T47D (cell line): ENCODE measurements around the gene ERMN.
"Not testable (repeated sequence)": the region's sequence is repeated elsewhere in the genome, so short reads cannot be mapped to it uniquely, and the experiment has no call there.

ENCODE experiments used
- DNase-seq, 2 experiments: peaks; one replicate each; pipeline versions ENCODE4 v3.0.0 to v3.0.0-alpha.2; 2011 to 2012; ENCODE audit warnings: low read depth in 1 of 2, low spot score in 1 of 2
- JUND ChIP-seq: IDR thresholded peaks from 2 replicates; pipeline ENCODE4 v1.6.1; 2012; ENCODE audit warnings: low read depth
- in situ Hi-C: cut with HindIII; loops from 2 replicates; pipeline ENCODE4 v1.10.0; 2016; ENCODE audit warnings: low sequenced_read_pairs, low pct_unique_long_range_greater_than_20kb

The ERMN gene

DNA sequence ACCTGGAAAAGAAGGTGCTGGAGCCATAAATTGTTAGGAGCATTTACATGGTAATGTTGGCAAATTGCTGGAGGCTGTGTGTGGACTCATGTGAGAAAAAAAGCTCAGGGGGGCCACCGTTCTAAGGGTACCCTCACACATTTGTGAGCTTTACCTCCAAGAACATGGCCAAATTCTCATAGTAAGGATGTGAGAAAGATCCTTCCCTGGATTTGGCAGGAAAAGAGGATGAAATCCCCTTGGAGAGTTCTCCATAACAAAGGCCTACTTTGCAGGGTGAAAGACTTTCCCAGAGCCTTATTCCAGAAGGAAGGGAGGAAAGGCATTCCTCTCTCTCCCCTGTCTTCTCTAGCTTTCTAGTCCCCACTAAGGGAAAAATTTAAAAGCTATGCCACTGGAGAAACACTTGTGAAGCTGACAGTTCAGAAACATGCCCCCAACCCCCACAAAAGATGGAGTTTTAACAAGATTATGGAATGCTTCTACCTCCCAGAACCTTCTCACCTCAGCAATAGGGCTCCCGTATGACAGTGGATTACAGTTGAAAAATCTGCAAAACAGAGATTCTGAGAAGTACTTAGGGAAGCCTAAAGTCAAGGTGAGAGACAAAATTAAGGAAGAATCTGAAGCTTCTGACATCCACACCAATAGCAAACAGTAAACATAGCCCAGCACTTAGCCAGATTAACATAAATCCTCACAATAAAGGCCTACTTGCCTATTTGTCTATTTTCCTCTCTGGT is 20.2 kb upstream of the ERMN start:
- in situ Hi-C loops, result no loop called here
- DNase-seq, result no peak
- TF ChIP-seq JUND, result no peak

DNA sequence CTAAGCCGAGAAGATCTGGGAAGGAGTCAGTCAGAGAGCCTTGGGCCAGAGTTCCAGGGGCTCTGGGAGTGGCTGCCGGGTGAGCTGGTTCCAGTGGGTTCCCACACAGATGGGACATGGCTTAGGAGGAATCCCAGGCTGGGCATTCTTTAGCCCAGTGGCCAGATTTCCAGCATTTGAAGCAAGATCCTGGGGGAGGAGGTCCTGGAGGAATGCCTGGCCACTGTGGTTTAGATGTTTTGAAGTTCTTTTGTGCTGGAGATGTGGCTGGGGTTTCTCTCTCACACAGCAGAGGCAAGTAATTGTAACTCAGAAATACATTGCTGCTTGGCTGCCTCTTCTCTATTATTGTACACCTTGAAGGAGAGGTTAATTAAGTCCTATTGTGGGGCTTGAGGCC is 15.8 kb upstream of the ERMN start:
- DNase-seq, in situ Hi-C loops: not testable (repeated sequence)

DNA sequence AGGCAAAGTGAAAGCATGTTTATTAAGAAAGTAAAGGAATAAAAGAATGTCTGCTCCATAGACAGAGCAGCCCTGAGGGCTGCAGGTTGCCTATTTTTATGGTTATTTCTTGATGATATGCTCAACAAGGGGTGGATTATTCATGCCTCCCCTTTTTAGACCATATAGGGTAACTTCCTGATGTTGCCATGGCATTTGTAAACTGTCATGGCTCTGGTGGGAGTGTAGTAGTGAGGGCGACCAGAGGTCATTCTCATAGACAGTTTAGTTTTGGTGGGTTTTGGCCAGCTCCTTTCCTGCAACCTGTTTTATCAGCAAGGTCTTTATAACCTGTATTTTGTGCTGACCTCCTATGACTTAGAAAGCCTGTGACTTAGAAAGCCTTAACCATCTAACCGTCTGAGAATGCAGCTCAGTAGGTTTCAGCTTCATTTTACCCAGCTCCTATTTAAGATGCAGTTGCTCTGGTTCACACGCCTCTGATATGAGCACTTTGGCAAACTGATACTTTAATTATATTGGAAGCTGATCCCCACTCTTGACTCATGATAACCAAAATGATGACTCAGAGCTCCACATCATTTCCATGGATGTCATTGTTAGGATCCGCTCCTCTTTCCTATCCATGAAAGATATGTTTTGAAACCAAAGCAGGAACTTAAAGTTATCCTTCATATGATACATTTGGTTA is 14.5 kb upstream of the ERMN start:
- in situ Hi-C loops, result no loop called here
- TF ChIP-seq JUND, result no peak
- DNase-seq, result no peak

DNA sequence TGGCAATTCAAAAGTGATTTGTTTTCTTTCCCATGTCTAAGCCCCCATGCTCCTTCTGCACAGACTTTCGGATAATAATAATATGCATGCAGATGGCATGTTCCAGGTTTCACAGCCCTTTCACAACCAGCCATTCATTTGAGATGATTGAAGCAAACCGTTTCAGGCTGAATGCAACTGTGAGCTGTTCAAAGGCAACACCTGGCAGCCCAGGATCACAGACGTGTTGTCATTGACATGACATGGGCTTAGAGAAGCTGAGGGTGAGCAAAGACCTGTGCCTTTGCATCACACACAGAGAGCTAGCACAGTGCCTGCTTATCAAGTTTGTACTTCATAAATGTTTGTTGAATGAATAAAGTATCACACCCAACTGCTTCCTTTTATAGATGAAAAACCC is 12.4 kb upstream of the ERMN start:
- in situ Hi-C loops, result no loop called here
- no peak for DNase-seq
- TF ChIP-seq JUND, result no peak

DNA sequence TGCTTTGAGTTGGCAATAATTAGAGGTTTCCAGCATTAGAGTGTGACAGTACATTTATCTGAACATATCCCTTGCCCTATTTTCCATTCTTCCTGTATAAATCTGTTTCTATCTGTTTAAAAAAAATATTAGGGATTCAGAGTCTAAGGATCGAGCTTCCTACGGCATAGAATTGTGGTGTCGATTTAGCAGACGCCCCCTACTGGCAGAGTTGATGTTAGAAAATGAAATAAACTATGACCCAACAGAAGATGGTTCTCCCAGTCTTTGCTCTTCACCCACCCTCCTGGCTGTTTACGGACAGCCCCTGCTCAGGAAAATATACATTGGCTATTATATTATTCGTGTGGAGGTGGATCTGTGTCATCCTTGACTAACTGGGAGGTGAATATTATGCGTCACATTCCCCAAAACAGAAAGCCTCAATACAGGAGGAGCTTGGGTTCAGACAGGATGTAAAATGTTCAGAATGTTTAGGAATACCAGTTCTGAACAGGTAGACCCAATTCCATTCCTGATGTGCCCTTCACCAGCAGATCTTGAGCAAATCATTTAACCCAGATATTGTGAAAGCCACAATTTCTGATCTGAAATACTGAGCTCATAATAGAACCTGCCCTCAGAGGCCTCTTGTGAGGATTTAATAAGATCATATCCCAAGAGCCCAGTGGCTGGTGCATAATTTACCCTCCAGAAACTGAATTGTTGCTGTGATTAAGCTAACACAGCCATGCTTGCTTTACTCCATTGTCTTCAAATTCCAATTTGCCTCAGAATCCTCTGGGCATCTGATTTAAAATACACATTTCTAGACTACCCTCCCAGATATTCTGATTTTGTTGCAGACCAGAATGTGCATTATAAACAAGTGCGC is 10.8 kb upstream of the ERMN start:
- no peak for TF ChIP-seq JUND
- in situ Hi-C loops, result no loop called here
- peak in 1 of 2 experiments; percentile 56 for DNase-seq

DNA sequence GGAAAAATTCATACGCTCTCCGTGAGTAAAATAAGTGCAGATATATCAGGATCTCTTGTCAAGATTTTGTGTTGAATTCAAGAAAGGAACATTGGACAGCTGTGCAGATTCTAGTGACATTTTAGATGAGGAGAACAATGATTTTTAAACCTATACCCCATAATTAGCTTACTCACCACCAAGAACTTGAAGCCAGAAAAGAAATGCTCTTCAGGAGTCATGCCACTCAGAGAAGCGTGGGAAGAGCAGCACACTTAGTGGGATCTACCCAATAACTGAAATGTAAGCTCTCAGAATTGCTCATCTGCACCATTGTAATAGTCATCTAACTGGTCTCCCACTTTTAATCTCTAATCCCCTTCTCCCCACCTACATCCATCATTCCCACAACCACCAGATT is 9.2 kb upstream of the ERMN start:
- DNase-seq, result no peak
- no peak for TF ChIP-seq JUND
- in situ Hi-C loops, result no loop called here

DNA sequence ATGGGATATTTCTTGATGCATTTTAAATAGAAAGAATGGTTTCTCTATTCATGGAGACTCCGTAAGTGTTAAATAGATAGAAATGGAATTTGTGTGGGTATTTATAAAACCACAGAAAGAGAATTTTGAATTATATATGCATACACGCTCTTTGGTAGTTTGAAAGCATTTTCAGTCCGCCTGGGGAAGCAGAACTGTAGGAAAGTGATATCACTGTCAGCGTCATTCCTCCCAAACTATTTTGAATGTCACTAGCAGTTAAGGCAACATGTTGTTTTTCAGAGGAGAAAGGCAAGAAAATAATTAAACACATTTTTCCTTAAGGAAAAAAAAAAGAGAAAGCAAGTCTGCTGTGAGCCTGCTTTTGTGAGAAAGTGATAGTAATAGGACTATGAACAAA is 8.7 kb upstream of the ERMN start:
- DNase-seq, result no peak
- in situ Hi-C loops, result no loop called here
- no peak for TF ChIP-seq JUND

DNA sequence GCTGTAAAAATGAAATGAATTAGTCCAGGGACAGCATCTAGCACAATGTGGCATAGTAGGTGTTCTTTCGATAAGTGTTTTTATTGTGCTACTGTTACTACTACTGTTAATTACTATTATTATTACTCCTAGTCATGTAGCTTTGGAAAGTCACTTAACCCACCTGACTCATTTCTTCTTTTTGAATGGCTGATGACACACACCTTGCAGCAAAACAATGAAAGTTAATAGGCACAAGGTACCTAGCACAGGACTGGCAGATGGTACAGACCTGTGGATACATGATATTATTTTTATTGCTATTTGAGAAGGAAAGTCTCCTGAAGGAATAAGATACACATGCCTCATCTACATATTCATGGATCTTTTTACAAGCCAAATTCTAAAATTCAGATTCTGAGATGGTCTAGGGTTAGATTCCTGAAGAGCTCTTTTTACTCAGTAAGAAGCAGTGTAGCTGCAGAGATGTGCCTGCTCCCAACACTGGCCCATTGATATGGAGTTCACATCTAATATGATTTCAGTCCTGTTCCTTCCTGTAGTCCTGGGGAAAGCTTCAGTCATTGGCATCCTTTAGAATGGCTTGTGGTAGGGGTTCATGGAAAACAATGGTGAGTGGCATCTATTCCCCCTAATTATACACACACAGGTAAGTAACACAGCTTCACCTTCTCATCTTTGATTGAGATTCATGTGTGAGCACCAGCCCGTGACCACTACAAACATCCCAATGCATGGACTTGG is 7.9 kb upstream of the ERMN start:
- no peak for TF ChIP-seq JUND
- DNase-seq, result no peak
- in situ Hi-C loops, result no loop called here

DNA sequence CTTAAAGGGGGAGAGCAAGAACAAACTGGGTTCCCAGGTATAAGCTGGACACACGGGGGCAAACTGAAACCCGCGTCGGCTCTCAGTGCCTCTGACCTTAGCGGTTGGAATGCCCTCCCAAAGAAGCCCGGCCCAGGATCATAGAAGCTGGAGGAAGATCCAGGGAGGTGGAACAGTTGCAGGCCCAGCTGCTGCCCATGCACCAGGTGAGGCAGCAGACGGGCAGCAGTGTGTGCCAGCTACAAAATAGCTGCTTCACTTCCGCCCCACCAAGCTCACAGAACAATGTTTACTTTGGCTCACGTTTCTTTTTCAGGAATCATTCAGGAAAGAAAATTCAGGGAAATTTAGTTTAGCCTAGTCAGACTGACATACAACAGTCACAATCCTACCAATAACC is 3.9 kb upstream of the ERMN start:
- in situ Hi-C loops, result no loop called here
- no peak for DNase-seq
- TF ChIP-seq JUND, result no peak

DNA sequence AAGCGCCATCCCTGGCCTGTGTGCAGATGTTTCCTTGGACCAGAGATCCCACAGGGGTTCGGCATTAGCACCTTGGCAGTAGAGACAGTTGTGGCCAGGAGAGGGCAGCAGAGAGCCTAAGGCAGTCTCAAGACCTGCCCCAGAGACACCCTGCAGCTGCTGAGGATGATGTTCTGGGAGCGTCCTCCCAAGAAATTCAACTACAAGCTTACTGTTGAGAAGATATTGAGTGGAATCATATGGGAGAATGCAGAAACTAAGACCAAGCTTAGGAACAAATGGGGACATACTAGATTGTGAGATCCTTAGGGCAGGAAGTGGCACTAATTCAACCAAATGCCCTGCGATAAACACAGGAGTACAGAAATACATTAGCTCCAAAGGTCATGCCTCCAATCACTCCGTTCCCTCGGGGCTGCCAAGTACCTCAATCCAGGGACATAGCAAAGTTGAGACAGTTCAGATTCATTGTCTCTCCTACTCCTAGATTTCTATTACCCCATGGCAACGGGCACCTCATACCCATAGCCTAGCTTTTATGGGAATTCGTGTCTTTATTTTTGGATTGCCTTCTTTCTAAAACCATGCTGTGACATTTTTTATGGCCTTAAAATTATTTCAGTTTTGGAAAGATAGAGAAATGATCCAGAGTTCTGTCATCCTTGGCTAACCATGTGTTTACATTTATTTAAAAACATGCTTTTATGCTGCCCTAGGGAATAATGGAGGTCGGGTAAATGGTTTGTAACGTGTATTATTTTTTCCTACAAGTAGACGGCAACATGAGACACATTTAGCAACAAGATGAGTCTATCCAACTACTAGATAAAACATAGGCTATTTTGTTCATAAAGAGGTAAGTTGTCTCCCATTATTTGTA is 2.2 kb upstream of the ERMN start:
- TF ChIP-seq JUND, result no peak
- in situ Hi-C loops, result no loop called here
- peak; percentile 42 to 67 for DNase-seq

DNA sequence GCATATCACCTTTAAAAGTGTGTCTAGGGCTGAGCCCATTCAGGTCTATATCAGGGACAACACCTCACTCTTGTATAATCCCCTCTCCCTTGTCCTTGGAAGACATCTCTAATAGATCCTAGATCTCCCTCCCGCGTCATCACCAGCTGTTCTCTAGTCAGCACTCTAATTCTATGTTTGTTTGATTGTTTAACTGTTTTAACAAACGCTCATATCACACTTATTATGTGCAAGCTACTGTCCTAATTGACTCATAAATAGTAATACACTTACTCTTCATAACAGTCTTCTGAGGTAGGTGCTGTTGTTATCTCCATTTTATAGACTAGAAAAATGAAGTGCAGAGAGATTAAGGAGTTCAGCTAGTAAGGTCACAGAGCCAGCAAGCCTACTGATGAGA is 1.6 kb upstream of the ERMN start:
- no peak for TF ChIP-seq JUND
- in situ Hi-C loops, result no loop called here
- DNase-seq, result no peak

DNA sequence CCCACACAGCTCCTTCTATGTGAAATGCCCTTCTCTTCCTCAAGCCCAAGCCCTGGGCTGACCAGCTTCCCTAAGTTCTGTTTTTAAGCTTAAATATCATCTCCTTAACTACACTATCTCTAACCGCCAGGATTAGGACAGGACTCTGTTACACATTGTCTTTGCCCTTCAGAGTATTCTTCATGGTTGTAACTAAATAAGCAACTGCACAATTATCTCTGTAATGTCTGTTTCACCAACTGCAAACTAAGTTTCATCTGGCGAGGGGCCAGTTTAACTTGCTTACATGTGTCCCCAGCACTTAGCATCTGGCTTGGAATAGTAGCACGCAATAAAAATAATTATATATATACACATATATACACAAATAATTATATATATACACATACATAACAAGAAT is 1.1 kb upstream of the ERMN start:
- no peak for DNase-seq
- in situ Hi-C loops, result no loop called here

More for the DNA sequence above, 1.1 kb upstream of the ERMN start:
- no peak for TF ChIP-seq JUND
